GM12878 (cell line): ENCODE measurements around the gene ADAM19. TPM values are rescaled to one million over a fixed set of nuclear protein-coding genes. Genes with fewer than 3 reads are reported as not detected.

ENCODE experiments used
- BRCA1 ChIP-seq: IDR thresholded peaks from 2 replicates; pipeline ENCODE4 v1.6.1; 2011; ENCODE audit warnings: low read depth, low read length, improper control_type of control experiment
- CBFB ChIP-seq: IDR thresholded peaks from 2 replicates; pipeline ENCODE4 v1.6.1; 2016; ENCODE audit warnings: antibody characterized with exemption, low read depth
- CBX5 ChIP-seq: sonication (generic); IDR thresholded peaks from 2 replicates; pipeline ENCODE4 v1.6.1; 2016; ENCODE audit warnings: low read depth, moderate library complexity, mild to moderate bottlenecking, inconsistent platforms
- CHD4 ChIP-seq: fragments of 200-600 bp; sonication (generic); IDR thresholded peaks from 2 replicates; pipeline ENCODE4 v1.6.1; 2016; ENCODE audit warnings: mild to moderate bottlenecking
- CREM ChIP-seq: IDR thresholded peaks from 2 replicates; pipeline ENCODE4 v1.6.1; 2014; ENCODE audit warnings: antibody characterized with exemption, low read depth
- GABPA ChIP-seq: IDR thresholded peaks from 2 replicates; pipeline ENCODE4 v1.6.1; 2014; ENCODE audit warnings: antibody characterized with exemption, low read depth, mild to moderate bottlenecking, inconsistent platforms
- JUND ChIP-seq: IDR thresholded peaks from 2 replicates; pipeline ENCODE4 v1.6.1; 2012; ENCODE audit warnings: low read depth, mild to moderate bottlenecking, low read length, improper control_type of control experiment, moderate library complexity
- NFIC ChIP-seq: IDR thresholded peaks from 2 replicates; pipeline ENCODE4 v1.6.1; 2012; ENCODE audit warnings: low read depth, mild to moderate bottlenecking, inconsistent platforms, low read length, moderate library complexity
- NFXL1 ChIP-seq: fragments of 450-650 bp; IDR thresholded peaks from 2 replicates; pipeline ENCODE4 v1.6.1; 2017; ENCODE audit warnings: antibody characterized with exemption, mild to moderate bottlenecking, borderline replicate concordance
- PML ChIP-seq: IDR thresholded peaks from 2 replicates; pipeline ENCODE4 v1.6.1; 2012; ENCODE audit warnings: low read length, inconsistent platforms
- STAT1 ChIP-seq: fragments of 450-650 bp; conservative IDR thresholded peaks from 2 replicates; pipeline ENCODE4 v1.6.1; 2014; ENCODE audit warnings: antibody characterized with exemption, mild to moderate bottlenecking
- TBL1XR1 ChIP-seq: IDR thresholded peaks from 2 replicates; pipeline ENCODE4 v1.6.1; 2012; ENCODE audit warnings: low read depth, low read length, improper control_type of control experiment
- TCF7 ChIP-seq: IDR thresholded peaks from 2 replicates; pipeline ENCODE4 v1.6.1; 2014; ENCODE audit warnings: antibody characterized with exemption, borderline replicate concordance
- WRNIP1 ChIP-seq: IDR thresholded peaks from 2 replicates; pipeline ENCODE4 v1.6.1; 2011; ENCODE audit warnings: low read depth, low read length, improper control_type of control experiment, borderline replicate concordance
- YBX1 ChIP-seq: fragments of 450-650 bp; IDR thresholded peaks from 2 replicates; pipeline ENCODE4 v1.6.1; 2016; ENCODE audit warnings: antibody characterized with exemption
- polyA plus RNA-seq, 11 experiments: library from polyadenylated mRNA; depleted of rRNA in 4 of 11; unstranded in 6 of 11; stranded (reverse) in 5 of 11; fragments of >200 nt; fragmentation: Nextera tagmentation in 4 of 11; fragmentation: Illumina TruSeq in 1 of 11; extraction: Ambion mirVana in 4 of 11; extraction: Trizol in 1 of 11; gene quantifications; 1 replicate in 1 of 11; 2 replicates in 10 of 11; pipeline versions ENCODE4 v1.2.1 to v1.2.3, GENCODE V29; 2011 to 2016; ENCODE audit warnings: inconsistent platforms in 2 of 11, missing spikeins in 2 of 11, low read depth in 1 of 11
- total RNA-seq, 4 experiments: library from RNA; depleted of rRNA in 3 of 4; stranded (reverse); fragments of >200 nt in 3 of 4; fragmentation: Illumina TruSeq in 1 of 4; extraction: Trizol in 1 of 4; gene quantifications; 2 replicates each; pipeline versions ENCODE4 v1.2.1 to v1.2.3, GENCODE V29; 2013 to 2021
- TF ChIP-seq, protein P1 (sequence below): fragments of 450-650 bp; IDR thresholded peaks from 2 replicates; pipeline ENCODE4 v1.6.1; 2018; ENCODE audit warnings: mild to moderate bottlenecking, low read depth, moderate library complexity; ENCODE audit not compliant: partially characterized antibody

ADAM19 gene
- total and polyA plus RNA-seq, 10 of the 15 experiments (the other 5 are each of a cell fraction or from before 2014, with no cell fraction given), result 16.0 to 92.8 (median 44.7) TPM

DNA sequence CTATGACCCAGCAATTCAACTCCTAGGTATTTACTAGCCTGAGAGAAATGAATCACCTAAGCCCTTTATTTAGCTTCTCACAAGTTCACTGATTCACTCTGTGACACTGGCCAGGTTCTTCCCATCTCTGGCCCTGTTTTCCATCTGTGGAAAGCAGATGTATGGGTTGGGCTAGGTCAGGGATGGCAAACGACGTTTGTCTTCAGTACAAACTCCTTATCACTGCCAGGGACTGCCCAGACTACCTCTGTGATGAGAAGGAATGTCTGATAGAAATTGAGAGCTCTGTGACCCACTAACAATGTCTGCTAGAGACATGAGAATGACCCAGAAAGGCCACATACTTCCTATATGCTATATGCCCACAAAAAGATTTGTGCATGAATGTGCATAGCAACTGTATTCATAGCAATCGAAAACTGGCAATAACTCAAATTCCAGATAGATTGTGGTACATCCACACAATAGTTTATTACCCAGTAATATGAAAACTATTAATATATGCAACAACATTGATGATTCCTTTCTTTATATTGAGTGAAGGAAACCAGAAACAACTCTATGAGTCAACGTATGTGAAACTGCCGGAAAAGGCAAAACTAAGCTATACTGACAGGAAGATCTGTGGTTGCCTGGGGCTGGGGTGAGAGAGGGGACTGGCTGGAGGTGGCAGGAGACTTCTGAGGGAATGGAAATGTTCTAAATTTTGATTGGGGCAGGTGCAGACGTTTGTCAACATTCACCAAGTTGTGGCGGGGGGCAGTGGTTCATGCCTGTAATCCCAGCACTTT lies 32.0 kb upstream of the ADAM19 start (continued):
- TF ChIP-seq CREM (no peak), CHD4 (no peak), CBX5 (no peak), CBFB (0 out of 2 replicates have a peak, but pooled peaks have one; percentile 36), NFIC (peak; percentile 58; the same call in 1 of the 2 replicates), GABPA (no peak), TCF7 (no peak), JUND (no peak), BRCA1 (no peak), YBX1 (no peak), TBL1XR1 (no peak), WRNIP1 (no peak), NFXL1 (no peak), STAT1 (no peak), PML (no peak)
- TF ChIP-seq, protein P1, sequence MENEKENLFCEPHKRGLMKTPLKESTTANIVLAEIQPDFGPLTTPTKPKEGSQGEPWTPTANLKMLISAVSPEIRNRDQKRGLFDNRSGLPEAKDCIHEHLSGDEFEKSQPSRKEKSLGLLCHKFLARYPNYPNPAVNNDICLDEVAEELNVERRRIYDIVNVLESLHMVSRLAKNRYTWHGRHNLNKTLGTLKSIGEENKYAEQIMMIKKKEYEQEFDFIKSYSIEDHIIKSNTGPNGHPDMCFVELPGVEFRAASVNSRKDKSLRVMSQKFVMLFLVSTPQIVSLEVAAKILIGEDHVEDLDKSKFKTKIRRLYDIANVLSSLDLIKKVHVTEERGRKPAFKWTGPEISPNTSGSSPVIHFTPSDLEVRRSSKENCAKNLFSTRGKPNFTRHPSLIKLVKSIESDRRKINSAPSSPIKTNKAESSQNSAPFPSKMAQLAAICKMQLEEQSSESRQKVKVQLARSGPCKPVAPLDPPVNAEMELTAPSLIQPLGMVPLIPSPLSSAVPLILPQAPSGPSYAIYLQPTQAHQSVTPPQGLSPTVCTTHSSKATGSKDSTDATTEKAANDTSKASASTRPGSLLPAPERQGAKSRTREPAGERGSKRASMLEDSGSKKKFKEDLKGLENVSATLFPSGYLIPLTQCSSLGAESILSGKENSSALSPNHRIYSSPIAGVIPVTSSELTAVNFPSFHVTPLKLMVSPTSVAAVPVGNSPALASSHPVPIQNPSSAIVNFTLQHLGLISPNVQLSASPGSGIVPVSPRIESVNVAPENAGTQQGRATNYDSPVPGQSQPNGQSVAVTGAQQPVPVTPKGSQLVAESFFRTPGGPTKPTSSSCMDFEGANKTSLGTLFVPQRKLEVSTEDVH, result no peak
